Keratinocyte (primary cell): Measurements from ENCODE around the gene RAB8A. TPM values are rescaled to one million over a fixed set of nuclear protein-coding genes. Genes with fewer than 3 reads are reported as not detected.

ENCODE experiments used
- DNase-seq: peaks from one replicate; pipeline ENCODE4 v3.0.0-alpha.2; 2011; ENCODE audit warnings: low read depth, missing footprints, low spot score
- FAIRE-seq: peaks from 2 replicates; lab custom pipeline; 2011; peaks lifted over from hg19 to GRCh38; lab: Jason Lieb, UNC
- H2AFZ ChIP-seq: 2 replicates; pipeline ENCODE4 v1.6.0; 2012; ENCODE audit warnings: low read length, control low read depth, inconsistent platforms; ENCODE audit not compliant: control insufficient read depth
- H3K27ac ChIP-seq: 2 replicates; pipeline ENCODE4 v1.5.1; 2011; ENCODE audit warnings: low read length; ENCODE audit not compliant: control insufficient read depth, insufficient read depth
- H3K27me3 ChIP-seq: 3 replicates; pipeline ENCODE4 v1.6.0; 2011; ENCODE audit warnings: low read length; ENCODE audit not compliant: control insufficient read depth, insufficient read depth; ENCODE audit errors: extremely low read depth
- H3K36me3 ChIP-seq, 2 experiments: 2 replicates in 1 of 2; 3 replicates in 1 of 2; pipeline ENCODE4 v1.5.1; 2011; ENCODE audit warnings: low read length in 2 of 2, mild to moderate bottlenecking in 1 of 2; ENCODE audit not compliant: control insufficient read depth in 2 of 2, insufficient read depth in 2 of 2; ENCODE audit errors: extremely low read depth in 1 of 2
- H3K4me1 ChIP-seq: 3 replicates; pipeline ENCODE4 v1.5.1; 2011; ENCODE audit warnings: low read length; ENCODE audit not compliant: control insufficient read depth, insufficient read depth; ENCODE audit errors: extremely low read depth
- H3K4me2 ChIP-seq: 3 replicates; pipeline ENCODE4 v1.6.0; 2011; ENCODE audit warnings: low read depth, low read length; ENCODE audit not compliant: control insufficient read depth, insufficient read depth; ENCODE audit errors: extremely low read depth
- H3K4me3 ChIP-seq, 3 experiments: fragments of 200-600 bp in 1 of 3; sonication (generic) in 1 of 3; 2 replicates in 2 of 3; 3 replicates in 1 of 3; pipeline ENCODE4 v1.5.1; 2011 to 2016; ENCODE audit warnings: low read length in 3 of 3, mild to moderate bottlenecking in 3 of 3, control low read depth in 2 of 3, inconsistent platforms in 1 of 3, low read depth in 1 of 3, mixed read lengths in 1 of 3, mixed run types in 1 of 3, moderate library complexity in 1 of 3; ENCODE audit not compliant: control insufficient read depth in 2 of 3, insufficient read depth in 2 of 3; ENCODE audit errors: extremely low read depth in 1 of 3
- H3K79me2 ChIP-seq: 2 replicates; pipeline ENCODE4 v1.6.0; 2012; ENCODE audit warnings: low read length; ENCODE audit not compliant: control insufficient read depth, insufficient read depth
- H3K9ac ChIP-seq: 3 replicates; pipeline ENCODE4 v1.6.0; 2011; ENCODE audit warnings: low read length; ENCODE audit not compliant: control insufficient read depth, insufficient read depth; ENCODE audit errors: extremely low read depth
- H3K9me1 ChIP-seq: 3 replicates; pipeline ENCODE4 v1.6.0; 2011; ENCODE audit warnings: low read length; ENCODE audit not compliant: control insufficient read depth, insufficient read depth; ENCODE audit errors: extremely low read depth
- H3K9me3 ChIP-seq: 2 replicates; pipeline ENCODE4 v1.5.1; 2012; ENCODE audit warnings: low read depth, low read length; ENCODE audit not compliant: control insufficient read depth
- H4K20me1 ChIP-seq: 3 replicates; pipeline ENCODE4 v1.6.0; 2011; ENCODE audit warnings: low read length; ENCODE audit not compliant: control insufficient read depth, insufficient read depth; ENCODE audit errors: extremely low read depth
- EZH2 ChIP-seq: IDR thresholded peaks from one replicate; pipeline ENCODE4 v1.6.1; 2012; ENCODE audit warnings: inconsistent platforms, mild to moderate bottlenecking, low read length, moderate library complexity
- dilution Hi-C: fragments of 300-500 bp; cut with MboI; formaldehyde crosslinking; loops from one replicate; pipeline ENCODE4 v1.7.0; 2020; ENCODE audit warnings: low sequenced_read_pairs; ENCODE audit not compliant: extremely low pct_ligation_motif_present
- polyA plus RNA-seq, 5 experiments: library from polyadenylated mRNA; depleted of rRNA in 3 of 5; stranded (reverse) in 3 of 5; stranded (forward) in 1 of 5; unstranded in 1 of 5; fragments of >200 nt; gene quantifications; 1 replicate in 1 of 5; 2 replicates in 3 of 5; 3 replicates in 1 of 5; pipeline versions ENCODE4 v1.2.1 to v1.2.3, GENCODE V29; 2011 to 2012; ENCODE audit warnings: missing spikeins in 2 of 5, low read depth in 1 of 5, low replicate concordance in 1 of 5
- TF ChIP-seq, protein P1 (sequence below), 3 experiments: IDR thresholded peaks in 1 of 3; conservative IDR thresholded peaks in 1 of 3; optimal IDR thresholded peaks in 1 of 3; 2 replicates in 2 of 3; 3 replicates in 1 of 3; pipeline versions ENCODE3 to v1.5.1; 2011; ENCODE audit warnings: low read length in 3 of 3, mild to moderate bottlenecking in 3 of 3, moderate library complexity in 2 of 3, control low read depth in 1 of 3, inconsistent platforms in 1 of 3; ENCODE audit not compliant: insufficient read depth in 2 of 3; ENCODE audit errors: extremely low read depth in 1 of 3

RAB8A gene
- polyA plus RNA-seq, 1 donor (not counting 4 experiments of a cell fraction or from before 2014, with no cell fraction given) = 95.1 TPM

GRCh38 chr19:16125737-16126495, 14.2 kb downstream of the RAB8A start:
- dilution Hi-C loops = no loop called here
- Histone ChIP-seq H3K4me2 (no peak overlapping the region), H3K27me3 (no peaks in the 10 kb centered on the region), H3K27ac (no peak overlapping the region), H2AFZ (no peak overlapping the region), H3K9me1 (no peaks in the 10 kb centered on the region), H3K36me3 (peaks cover 53 to 69% of the 10 kb centered on the region in 2 experiments), H3K9me3 (no peaks in the 10 kb centered on the region), H3K4me3 (no peak overlapping the region), H3K9ac (no peak overlapping the region), H4K20me1 (peaks cover 2% of the 10 kb centered on the region), H3K4me1 (peaks cover 14% of the 10 kb centered on the region), H3K79me2 (peaks cover 4% of the 10 kb centered on the region)
- FAIRE-seq (no peak), DNase-seq (no peak)
- TF ChIP-seq, protein P1, sequence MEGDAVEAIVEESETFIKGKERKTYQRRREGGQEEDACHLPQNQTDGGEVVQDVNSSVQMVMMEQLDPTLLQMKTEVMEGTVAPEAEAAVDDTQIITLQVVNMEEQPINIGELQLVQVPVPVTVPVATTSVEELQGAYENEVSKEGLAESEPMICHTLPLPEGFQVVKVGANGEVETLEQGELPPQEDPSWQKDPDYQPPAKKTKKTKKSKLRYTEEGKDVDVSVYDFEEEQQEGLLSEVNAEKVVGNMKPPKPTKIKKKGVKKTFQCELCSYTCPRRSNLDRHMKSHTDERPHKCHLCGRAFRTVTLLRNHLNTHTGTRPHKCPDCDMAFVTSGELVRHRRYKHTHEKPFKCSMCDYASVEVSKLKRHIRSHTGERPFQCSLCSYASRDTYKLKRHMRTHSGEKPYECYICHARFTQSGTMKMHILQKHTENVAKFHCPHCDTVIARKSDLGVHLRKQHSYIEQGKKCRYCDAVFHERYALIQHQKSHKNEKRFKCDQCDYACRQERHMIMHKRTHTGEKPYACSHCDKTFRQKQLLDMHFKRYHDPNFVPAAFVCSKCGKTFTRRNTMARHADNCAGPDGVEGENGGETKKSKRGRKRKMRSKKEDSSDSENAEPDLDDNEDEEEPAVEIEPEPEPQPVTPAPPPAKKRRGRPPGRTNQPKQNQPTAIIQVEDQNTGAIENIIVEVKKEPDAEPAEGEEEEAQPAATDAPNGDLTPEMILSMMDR (optimal IDR thresholded peaks at IDR 0.05 in 1 of 3, IDR thresholded peaks at IDR 0.05 in 1 of 3, conservative IDR thresholded peaks at IDR 0.05 in 1 of 3; ENCODE audit: extremely low read depth in 1 of 3, insufficient read depth in 2 of 3, low read length in 3 of 3) = no peak
- TF ChIP-seq EZH2 = no peak

GRCh38 chr19:16127080-16127479, 15.4 kb downstream of the RAB8A start:
- no peak overlapping the region for H3K4me2 ChIP-seq
- no peak overlapping the region for H2AFZ ChIP-seq
- no peaks in the 10 kb centered on the region for H3K9me3 ChIP-seq
- no peak overlapping the region for H3K4me3 ChIP-seq
- no peak overlapping the region for H3K9ac ChIP-seq
- FAIRE-seq = no peak
- H3K79me2 ChIP-seq = peaks cover 4% of the 10 kb centered on the region
- H4K20me1 ChIP-seq = peaks cover 6% of the 10 kb centered on the region
- DNase-seq = no peak
- H3K9me1 ChIP-seq = no peaks in the 10 kb centered on the region
- TF ChIP-seq, protein P1 (optimal IDR thresholded peaks at IDR 0.05 in 1 of 3, IDR thresholded peaks at IDR 0.05 in 1 of 3, conservative IDR thresholded peaks at IDR 0.05 in 1 of 3; ENCODE audit: extremely low read depth in 1 of 3, insufficient read depth in 2 of 3, low read length in 3 of 3) = no peak
- no peak for TF ChIP-seq EZH2
- no peak overlapping the region for H3K27ac ChIP-seq
- peaks cover 54 to 69% of the 10 kb centered on the region in 2 experiments for H3K36me3 ChIP-seq
- dilution Hi-C loops = no loop called here
- H3K27me3 ChIP-seq = no peaks in the 10 kb centered on the region
- H3K4me1 ChIP-seq = peaks cover 4% of the 10 kb centered on the region
